SJCRH30 (cell line): ENCODE results near the gene RBM44. TPM values are rescaled to one million over a fixed set of nuclear protein-coding genes. Genes with fewer than 3 reads are reported as not detected.
A peak's percentile ranks its signal among the peaks of the same experiment; 100 is the strongest.
"Not testable (repeated sequence)": the region's sequence is repeated elsewhere in the genome, so short reads cannot be mapped to it uniquely, and the experiment has no call there.

Experiments
- DNase-seq, 2 experiments: peaks; one replicate each; pipeline ENCODE4 v3.0.0-alpha.2; 2015 to 2020
- H3K27ac ChIP-seq: fragments of 250-450 bp; sonication (Bioruptor Pico); 2 replicates; pipeline ENCODE4 v1.5.1; 2020; ENCODE audit warnings: mild to moderate bottlenecking, moderate library complexity
- H3K27me3 ChIP-seq: fragments of 250-450 bp; sonication (Bioruptor Pico); 2 replicates; pipeline ENCODE4 v1.5.1; 2020; ENCODE audit warnings: mild to moderate bottlenecking, moderate library complexity
- H3K36me3 ChIP-seq: fragments of 250-450 bp; sonication (Bioruptor Pico); 2 replicates; pipeline ENCODE4 v1.5.1; 2020; ENCODE audit warnings: mild to moderate bottlenecking, moderate library complexity
- H3K4me1 ChIP-seq: fragments of 250-450 bp; sonication (Bioruptor Pico); 2 replicates; pipeline ENCODE4 v1.5.1; 2020; ENCODE audit warnings: mild to moderate bottlenecking, moderate library complexity
- H3K4me3 ChIP-seq: fragments of 250-450 bp; sonication (Bioruptor Pico); 2 replicates; pipeline ENCODE4 v1.5.1; 2020; ENCODE audit warnings: mild to moderate bottlenecking, moderate library complexity
- H3K9me3 ChIP-seq: fragments of 250-450 bp; sonication (Bioruptor Pico); replicated peaks from 2 replicates; pipeline ENCODE4 v1.5.1; 2020; ENCODE audit warnings: mild to moderate bottlenecking, moderate library complexity
- total RNA-seq: library from RNA; depleted of rRNA; stranded (reverse); fragments of >200 nt; shearing (Covaris generic); gene quantifications from 2 replicates; pipeline ENCODE4 v1.2.3, GENCODE V29; 2014

RBM44 gene
- total RNA-seq, 1 experiment from 2014 or later = 0.28 TPM

DNA sequence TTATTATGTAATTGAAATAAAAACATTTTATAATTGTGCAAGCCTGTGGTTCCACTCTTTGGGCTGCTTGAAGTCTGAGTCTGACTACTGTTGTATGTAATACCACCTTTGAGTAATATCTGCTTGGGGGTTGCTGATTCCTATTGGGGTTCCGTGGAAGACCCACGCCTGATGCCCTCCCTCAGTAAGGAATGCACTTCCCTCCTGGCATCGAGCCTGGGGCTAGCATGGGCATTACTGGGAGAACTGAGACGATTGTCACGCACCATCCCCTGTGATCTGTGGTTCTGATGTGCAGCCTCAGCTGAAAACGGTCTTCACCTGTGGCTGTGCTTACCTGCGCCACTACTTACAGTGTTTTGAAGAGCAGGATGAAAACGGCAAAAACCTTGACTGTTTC, 32.7 kb upstream of the RBM44 start:
- DNase-seq = no peak
- no peak overlapping the region for H3K27ac ChIP-seq
- peaks cover 23% of the 10 kb centered on the region for H3K36me3 ChIP-seq

DNA sequence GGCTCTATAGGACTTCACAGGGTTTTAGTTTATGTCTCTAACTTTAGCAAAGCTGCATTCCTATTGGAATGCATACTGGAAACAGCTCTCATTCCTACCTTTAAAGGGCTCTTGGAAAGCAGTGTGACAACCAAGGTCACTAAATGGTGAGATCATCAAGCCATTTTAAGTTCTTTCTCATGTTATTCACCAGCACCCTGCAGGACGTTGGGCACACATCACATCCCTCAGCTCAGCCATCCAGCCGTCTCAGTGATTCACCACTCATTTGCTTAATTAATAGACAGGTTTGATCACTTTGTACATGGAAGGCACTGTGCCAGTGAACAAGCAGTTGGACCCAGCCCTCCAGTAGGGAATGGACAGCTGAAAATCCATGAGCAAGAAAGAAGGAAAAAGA, 32.2 kb upstream of the RBM44 start:
- H3K4me3 ChIP-seq = no peak overlapping the region
- no peak overlapping the region for H3K27ac ChIP-seq
- no peaks in the 10 kb centered on the region for H3K9me3 ChIP-seq
- H3K36me3 ChIP-seq = peaks cover 23% of the 10 kb centered on the region
- no peak for DNase-seq
- no peaks in the 10 kb centered on the region for H3K4me1 ChIP-seq
- no peaks in the 10 kb centered on the region for H3K27me3 ChIP-seq

More for the DNA sequence above, 32.7 kb upstream of the RBM44 start:
- Histone ChIP-seq H3K4me1 (no peaks in the 10 kb centered on the region), H3K9me3 (no peaks in the 10 kb centered on the region), H3K27me3 (no peaks in the 10 kb centered on the region), H3K4me3 (no peak overlapping the region)

DNA sequence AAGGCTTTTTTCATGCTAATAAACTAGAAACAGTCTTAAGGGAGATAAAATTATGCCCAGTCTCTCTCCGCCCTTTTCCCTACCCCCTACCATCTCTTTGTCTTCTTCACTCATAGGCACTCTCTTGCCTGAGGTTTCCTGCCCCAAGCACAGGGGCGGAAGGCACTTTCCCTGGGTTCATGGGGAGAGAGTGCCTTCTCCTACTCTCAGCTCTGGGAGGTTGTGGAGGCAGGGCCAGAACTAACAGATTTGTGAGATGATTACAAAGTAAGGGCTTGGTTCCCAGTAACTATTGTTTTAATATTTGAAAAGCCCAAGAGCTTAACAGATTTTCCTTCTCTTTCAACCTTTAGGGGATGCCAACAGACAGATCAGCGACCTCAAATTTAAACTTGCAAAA, 26.1 kb upstream of the RBM44 start:
- Histone ChIP-seq H3K27ac (no peak overlapping the region), H3K4me3 (no peak overlapping the region), H3K9me3 (no peaks in the 10 kb centered on the region), H3K27me3 (no peaks in the 10 kb centered on the region), H3K36me3 (peaks cover 16% of the 10 kb centered on the region), H3K4me1 (no peaks in the 10 kb centered on the region)
- DNase-seq = no peak

DNA sequence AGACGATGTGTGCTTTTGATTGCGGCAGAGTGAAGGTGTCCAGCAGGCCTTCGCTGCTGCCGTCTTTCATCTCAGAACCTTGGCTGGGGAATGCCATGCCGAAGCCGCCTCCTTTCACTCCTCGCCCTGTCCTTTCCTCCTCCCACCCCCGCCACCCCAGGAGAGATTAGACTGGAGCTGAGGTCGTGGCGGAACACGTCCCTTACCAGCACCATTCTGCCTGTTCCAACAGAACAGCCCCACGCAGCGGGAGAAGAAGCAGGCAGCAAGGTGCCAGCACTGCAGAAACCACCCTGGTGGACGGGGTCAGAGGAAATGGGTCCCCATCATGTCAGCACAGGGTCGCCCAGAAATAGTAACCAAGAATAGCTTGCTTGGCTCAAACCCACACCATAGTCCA, 24.8 kb upstream of the RBM44 start:
- DNase-seq = no peak
- Histone ChIP-seq H3K27me3 (no peaks in the 10 kb centered on the region), H3K36me3 (peaks cover 20% of the 10 kb centered on the region), H3K4me1 (no peaks in the 10 kb centered on the region), H3K9me3 (no peaks in the 10 kb centered on the region), H3K4me3 (no peak overlapping the region), H3K27ac (no peak overlapping the region)

DNA sequence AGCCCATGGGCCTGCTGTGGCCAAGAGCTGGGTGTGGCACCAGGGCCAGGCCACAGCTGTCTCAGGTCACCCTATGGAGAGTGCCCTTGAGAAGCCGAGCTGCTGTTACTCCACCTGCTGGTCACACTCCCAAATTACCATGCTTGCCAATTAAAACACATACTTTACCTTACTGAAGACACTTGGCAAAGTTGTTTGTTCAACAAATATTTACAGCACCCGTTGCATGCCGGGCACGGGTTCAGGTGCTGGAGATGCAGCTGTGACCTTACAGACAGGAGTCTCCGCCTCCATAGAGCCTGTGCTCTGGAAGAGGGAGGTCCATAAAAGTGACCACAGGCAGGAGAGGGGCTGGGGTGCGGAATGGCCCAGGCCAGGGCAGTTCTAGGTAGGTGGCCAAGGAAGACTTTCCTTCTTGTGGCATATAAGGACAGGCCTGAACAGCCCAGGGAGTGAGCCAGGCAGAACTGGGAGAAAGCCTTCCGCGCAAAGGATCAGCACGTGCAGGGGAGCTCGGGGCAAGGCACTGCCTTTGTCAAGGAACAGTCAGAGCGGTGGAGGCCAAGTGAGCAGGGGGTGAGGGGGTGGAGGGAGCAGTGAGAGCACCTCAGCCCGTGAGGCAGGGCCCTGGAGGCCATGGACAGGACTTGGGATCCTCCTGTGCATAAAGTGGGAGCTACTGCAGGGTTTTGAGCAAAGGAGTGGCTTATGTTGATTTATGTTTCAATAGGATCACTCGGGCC, 23.6 kb upstream of the RBM44 start:
- Histone ChIP-seq H3K27me3 (no peaks in the 10 kb centered on the region), H3K27ac (no peak overlapping the region), H3K4me1 (no peaks in the 10 kb centered on the region), H3K36me3 (peaks cover 28% of the 10 kb centered on the region), H3K4me3 (no peak overlapping the region), H3K9me3 (no peaks in the 10 kb centered on the region)
- DNase-seq = peak; percentile 62 to 81

DNA sequence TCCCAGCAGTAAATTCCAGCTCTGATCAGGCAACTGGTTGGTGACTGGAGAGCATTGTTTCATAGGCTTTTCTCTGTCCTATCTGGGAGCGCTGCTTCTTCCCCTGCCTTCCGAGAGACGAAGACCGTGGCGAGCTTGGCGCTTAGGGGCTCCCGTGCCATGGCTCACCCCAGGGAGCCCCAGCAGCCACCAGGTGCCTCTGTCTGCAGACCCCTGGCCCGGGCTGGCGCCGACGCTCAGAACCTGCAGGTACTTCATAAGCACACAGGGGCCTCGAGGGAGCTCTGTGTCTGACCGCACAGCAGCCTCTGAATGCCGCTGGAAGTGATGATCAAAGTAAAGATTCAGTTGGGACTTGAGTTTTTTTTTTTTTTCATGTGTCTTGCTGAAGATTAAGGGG, 19.1 kb upstream of the RBM44 start:
- H3K27ac ChIP-seq = no peak overlapping the region
- H3K4me1 ChIP-seq = no peaks in the 10 kb centered on the region
- no peaks in the 10 kb centered on the region for H3K27me3 ChIP-seq
- peaks cover 46% of the 10 kb centered on the region for H3K36me3 ChIP-seq
- DNase-seq = no peak
- no peak overlapping the region for H3K4me3 ChIP-seq
- H3K9me3 ChIP-seq = no peaks in the 10 kb centered on the region

DNA sequence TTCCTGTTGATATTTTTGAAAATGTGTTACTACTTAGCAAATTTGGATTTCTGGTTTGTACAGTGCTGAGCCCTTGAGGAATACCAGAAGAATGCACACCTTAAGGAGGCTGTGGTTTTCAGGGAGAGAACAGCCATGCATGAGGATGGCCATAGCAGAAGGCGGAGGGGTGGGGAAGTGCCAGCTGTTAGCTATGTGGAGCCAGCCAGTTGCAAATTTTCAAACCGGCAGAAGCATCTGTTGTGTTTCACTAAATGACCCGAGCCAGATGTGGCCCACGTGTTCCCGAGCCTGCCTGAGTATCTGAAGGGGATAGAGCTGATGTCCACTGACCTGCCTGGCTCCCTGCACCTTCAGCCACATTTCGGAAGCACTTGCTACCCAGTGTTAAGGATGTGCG, 16.4 kb upstream of the RBM44 start:
- H3K27ac ChIP-seq = no peak overlapping the region
- peaks cover 39% of the 10 kb centered on the region for H3K36me3 ChIP-seq
- no peaks in the 10 kb centered on the region for H3K4me1 ChIP-seq
- peaks cover 3% of the 10 kb centered on the region; the same call in 1 of the 2 replicates for H3K9me3 ChIP-seq
- no peaks in the 10 kb centered on the region for H3K27me3 ChIP-seq
- no peak overlapping the region for H3K4me3 ChIP-seq
- DNase-seq = peak in 1 of 2 experiments; percentile 14

DNA sequence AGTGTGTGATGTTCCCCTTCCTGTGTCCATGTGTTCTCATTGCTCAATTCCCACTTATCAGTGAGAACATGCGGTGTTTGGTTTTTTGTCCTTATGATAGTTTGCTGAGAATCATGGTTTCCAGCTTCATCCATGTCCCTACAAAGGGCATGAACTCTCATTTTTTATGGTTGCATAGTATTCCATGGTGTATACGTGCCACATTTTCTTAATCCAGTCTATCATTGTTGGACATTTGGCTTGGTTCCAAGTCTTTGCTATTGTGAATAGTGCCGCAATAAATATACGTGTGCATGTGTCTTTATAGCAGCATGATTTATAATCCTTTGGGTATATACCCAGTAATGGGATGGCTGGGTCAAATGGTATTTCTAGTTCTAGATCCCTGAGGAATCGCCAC, 14.9 kb upstream of the RBM44 start:
- not testable (repeated sequence) for H3K27me3 ChIP-seq, H3K4me1 ChIP-seq, DNase-seq, H3K27ac ChIP-seq, H3K4me3 ChIP-seq, H3K9me3 ChIP-seq
- H3K36me3 ChIP-seq = peaks cover 34% of the 10 kb centered on the region

DNA sequence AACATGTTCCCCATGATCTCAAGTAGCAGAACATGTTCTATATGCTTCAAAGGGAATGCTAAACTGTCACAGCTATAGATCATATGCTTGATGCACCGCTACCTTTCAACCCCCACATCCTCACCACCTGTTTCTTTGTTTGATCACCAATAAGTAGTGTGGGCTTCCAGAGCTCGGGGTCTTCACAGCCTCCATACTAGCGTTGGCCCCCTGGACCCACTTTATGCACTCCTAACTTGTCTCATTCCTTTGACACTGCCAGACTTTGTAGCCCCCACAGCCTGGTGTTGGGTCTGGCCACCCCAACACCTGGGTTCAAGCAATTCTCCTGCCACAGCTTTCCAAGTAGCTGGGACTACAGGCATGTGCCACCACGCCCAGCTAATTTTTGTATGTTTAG, 11.6 kb upstream of the RBM44 start:
- no peak overlapping the region for H3K4me3 ChIP-seq
- H3K27ac ChIP-seq = no peak overlapping the region
- H3K4me1 ChIP-seq = no peaks in the 10 kb centered on the region
- H3K9me3 ChIP-seq = peaks cover 8% of the 10 kb centered on the region; the same call in 1 of the 2 replicates
- H3K27me3 ChIP-seq = no peaks in the 10 kb centered on the region
- peaks cover 7% of the 10 kb centered on the region; the same call in 1 of the 2 replicates for H3K36me3 ChIP-seq
- peak in 1 of 2 experiments; percentile 13 for DNase-seq

DNA sequence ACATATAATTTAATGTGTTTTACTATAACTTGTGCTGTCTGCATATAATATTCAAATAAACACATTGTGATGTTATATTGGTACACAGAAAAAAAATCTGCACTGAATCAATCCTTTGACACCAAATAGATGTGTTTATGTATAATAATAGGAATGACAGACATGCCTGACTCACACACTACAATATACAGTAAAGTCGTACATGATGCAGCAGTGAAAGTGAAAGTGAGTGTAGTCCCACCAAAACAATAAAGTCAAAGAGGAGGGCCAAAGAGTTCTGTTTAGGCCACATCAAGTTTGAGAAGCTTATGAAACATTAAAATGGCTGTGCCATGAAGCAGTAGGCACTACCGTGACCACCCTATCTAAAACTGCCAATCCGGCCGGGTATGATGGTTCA, 8.2 kb upstream of the RBM44 start:
- Histone ChIP-seq H3K27me3 (no peaks in the 10 kb centered on the region), H3K4me1 (no peaks in the 10 kb centered on the region), H3K27ac (no peak overlapping the region), H3K4me3 (no peak overlapping the region), H3K9me3 (peaks cover 8% of the 10 kb centered on the region; the same call in 1 of the 2 replicates), H3K36me3 (0 out of 2 replicates have a peak, but pooled peaks cover 2% of the 10 kb centered on the region)
- no peak for DNase-seq

DNA sequence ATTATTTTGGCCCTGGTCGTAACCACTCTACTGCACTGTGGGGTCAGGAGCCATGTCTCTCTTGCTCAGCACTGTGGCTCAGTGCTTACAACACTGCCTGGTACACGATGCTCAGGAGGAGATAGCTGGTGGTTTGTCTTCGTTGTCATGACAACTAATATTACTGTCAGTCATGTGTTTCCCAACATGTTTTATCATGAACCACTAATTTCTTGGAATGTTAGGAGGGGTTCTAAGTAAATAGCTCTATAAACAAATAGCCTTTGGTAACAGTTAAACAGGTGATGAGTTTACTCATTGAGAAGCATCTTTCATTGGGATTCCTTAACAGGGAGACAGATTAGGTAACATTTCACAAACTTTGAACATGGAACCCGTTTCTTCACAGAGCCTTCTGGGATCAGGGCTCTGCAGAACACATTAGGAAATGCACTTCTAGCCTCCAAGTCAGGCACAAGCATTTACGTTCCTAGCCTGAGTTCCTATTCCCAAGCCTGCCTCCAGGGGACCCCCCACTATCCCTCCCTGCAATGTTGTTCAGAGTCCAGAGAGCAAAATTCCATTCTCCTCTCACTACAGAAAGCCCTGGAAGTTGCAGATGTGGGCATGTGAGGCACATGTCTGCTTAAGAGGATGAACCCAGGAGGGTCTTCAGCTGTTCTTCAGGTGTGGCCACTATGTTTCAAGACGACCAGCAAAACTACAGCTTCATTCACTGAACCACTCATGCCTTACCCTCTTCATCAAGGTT, 6.4 kb upstream of the RBM44 start:
- DNase-seq = peak in 1 of 2 experiments; percentile 19
- Histone ChIP-seq H3K27ac (no peak overlapping the region), H3K4me1 (no peaks in the 10 kb centered on the region), H3K36me3 (0 out of 2 replicates have a peak, but pooled peaks cover 2% of the 10 kb centered on the region), H3K9me3 (0 out of 2 replicates have a peak, but pooled peaks cover 5% of the 10 kb centered on the region), H3K4me3 (no peak overlapping the region), H3K27me3 (no peaks in the 10 kb centered on the region)

DNA sequence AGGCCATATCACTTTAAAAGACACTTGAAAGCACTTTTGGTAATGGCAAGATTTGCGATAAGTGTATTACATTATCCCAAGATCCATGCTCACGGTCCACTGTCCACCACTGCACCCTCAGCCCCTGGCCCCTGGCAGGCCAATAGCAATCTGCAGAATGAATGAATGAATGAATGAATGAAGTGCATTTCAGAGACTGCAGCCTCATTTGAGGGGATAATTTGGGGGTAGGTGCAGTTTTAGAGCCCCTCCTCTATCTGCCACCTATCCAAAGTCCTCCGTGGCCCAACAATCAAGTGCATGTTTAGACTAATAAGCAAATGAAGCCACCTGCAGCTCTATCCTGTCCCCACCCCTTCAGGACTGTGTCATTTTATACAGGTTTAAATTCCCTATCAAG, 1.3 kb upstream of the RBM44 start:
- Histone ChIP-seq H3K36me3 (no peaks in the 10 kb centered on the region), H3K4me1 (no peaks in the 10 kb centered on the region), H3K27ac (no peak overlapping the region), H3K4me3 (no peak overlapping the region), H3K9me3 (no peaks in the 10 kb centered on the region), H3K27me3 (no peaks in the 10 kb centered on the region)
- no peak for DNase-seq

DNA sequence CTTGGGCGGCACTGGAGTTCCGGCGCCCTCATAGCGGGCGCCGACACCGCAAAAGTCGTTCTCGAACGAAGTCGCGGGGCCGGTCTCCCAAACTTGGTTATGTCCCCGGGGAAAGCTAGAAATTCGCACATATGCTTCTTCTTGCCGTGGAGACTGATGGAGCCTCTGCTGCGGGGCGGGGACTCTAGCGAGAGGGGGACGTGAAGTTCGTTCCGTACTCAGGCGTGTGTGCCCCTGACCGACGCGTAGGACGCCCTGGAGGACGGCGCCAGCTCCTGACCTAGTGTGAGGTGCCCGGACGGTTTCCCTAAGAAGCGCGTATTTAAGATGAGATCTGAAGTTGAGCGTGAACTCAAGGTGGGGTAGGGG, 465 bp downstream of the RBM44 start:
- Histone ChIP-seq H3K36me3 (no peaks in the 10 kb centered on the region), H3K27ac (no peak overlapping the region), H3K4me1 (no peaks in the 10 kb centered on the region), H3K9me3 (no peaks in the 10 kb centered on the region), H3K4me3 (no peak overlapping the region), H3K27me3 (0 out of 2 replicates have a peak, but pooled peaks cover 3% of the 10 kb centered on the region)
- no peak for DNase-seq

DNA sequence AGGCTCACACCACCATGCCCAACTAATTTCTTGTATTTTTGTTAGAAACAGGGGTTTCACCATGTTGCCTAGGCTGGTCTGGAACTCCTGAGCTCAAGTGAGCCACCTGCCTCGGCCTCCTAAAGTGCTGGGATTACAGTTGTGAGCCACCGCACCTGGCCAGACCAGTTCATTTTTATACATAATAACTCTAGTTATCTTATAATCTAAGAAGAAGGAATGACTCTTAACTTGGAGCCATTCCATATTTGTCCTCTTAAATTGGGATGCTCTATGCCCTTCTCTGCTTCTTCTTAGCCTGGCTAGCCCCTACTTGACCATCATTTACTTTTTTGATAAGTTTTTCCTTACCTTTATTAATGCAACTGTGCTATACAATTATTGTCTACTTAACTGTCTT, 2.9 kb downstream of the RBM44 start:
- no peak overlapping the region for H3K27ac ChIP-seq
- H3K4me1 ChIP-seq = no peaks in the 10 kb centered on the region
- no peak overlapping the region for H3K4me3 ChIP-seq
- DNase-seq = no peak
- H3K36me3 ChIP-seq = no peaks in the 10 kb centered on the region
- no peaks in the 10 kb centered on the region for H3K9me3 ChIP-seq
- peaks cover 11% of the 10 kb centered on the region; the same call in 1 of the 2 replicates for H3K27me3 ChIP-seq

DNA sequence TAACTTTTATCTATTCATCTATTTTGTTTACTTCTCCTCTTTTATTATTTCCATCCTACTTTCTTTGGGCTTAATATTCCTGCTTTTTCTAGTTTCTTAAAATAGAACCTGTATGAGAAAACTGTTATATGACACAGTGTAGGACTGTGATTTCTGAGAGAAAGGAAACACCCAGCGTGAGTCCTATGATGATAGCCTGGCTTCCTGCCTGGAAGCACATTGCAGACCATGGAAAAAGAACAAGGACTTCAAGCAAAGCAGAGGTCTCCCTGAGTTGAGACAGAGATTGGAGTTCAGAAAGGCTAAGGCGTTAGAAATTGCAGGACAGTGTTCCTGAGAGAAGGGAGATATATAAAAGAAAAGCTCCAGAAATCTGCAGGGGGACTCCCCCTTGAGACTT, 7.8 kb downstream of the RBM44 start:
- H3K27ac ChIP-seq = no peak overlapping the region
- H3K4me3 ChIP-seq = no peak overlapping the region
- no peaks in the 10 kb centered on the region for H3K4me1 ChIP-seq
- H3K27me3 ChIP-seq = peaks cover 11% of the 10 kb centered on the region; the same call in 1 of the 2 replicates
- no peaks in the 10 kb centered on the region for H3K9me3 ChIP-seq
- H3K36me3 ChIP-seq = no peaks in the 10 kb centered on the region
- no peak for DNase-seq
